CD4-positive, alpha-beta T cell (primary cell): ENCODE measurements around the gene TLE2. TPM values are rescaled to one million over a fixed set of nuclear protein-coding genes. Genes with fewer than 3 reads are reported as not detected.

Experiments used
- ATAC-seq: fragments of 200-7000 bp; cut with Tn5 transposase; one replicate; pipeline ENCODE4 v1.10.0; 2022; ENCODE audit warnings: mild to moderate bottlenecking; ENCODE audit not compliant: poor library complexity
- CTCF ChIA-PET: fragments of 350-600 bp; sonication (Branson Sonifier 250); formaldehyde crosslinking; loops from one replicate; lab custom pipeline; 2021; ENCODE audit warnings: antibody characterized with exemption, inconsistent platforms; lab: Charles Lee
- POLR2A ChIA-PET: fragments of 350-600 bp; sonication (Branson Sonifier 250); formaldehyde crosslinking; loops from one replicate; lab custom pipeline; 2021; ENCODE audit warnings: antibody characterized with exemption, inconsistent platforms; lab: Charles Lee
- DNase-seq, 14 experiments: peaks; one replicate each; pipeline ENCODE4 v3.0.0-alpha.2; 2013 to 2020; ENCODE audit warnings: mixed read lengths in 2 of 14
- H3K27ac ChIP-seq, 2 donors: one replicate each; pipeline versions ENCODE4 v1.5.1 to v1.7.0; 2013; ENCODE audit warnings: low read length in 2 of 2, low read depth in 1 of 2, mild to moderate bottlenecking in 1 of 2
- H3K27me3 ChIP-seq, 2 experiments: 1 replicate in 1 of 2; 2 replicates in 1 of 2; pipeline versions ENCODE4 v1.6.1 to v1.7.0; 2013; ENCODE audit warnings: low read length in 2 of 2, control low read depth in 1 of 2, mild to moderate bottlenecking in 1 of 2, moderate library complexity in 1 of 2; ENCODE audit not compliant: insufficient read depth in 2 of 2, control insufficient read depth in 1 of 2
- H3K36me3 ChIP-seq: one replicate; pipeline ENCODE4 v1.6.1; 2013; ENCODE audit warnings: low read length, control low read depth; ENCODE audit not compliant: insufficient read depth
- H3K4me1 ChIP-seq: one replicate; pipeline ENCODE4 v1.6.1; 2013; ENCODE audit warnings: low read length, control low read depth; ENCODE audit not compliant: insufficient read depth
- H3K4me3 ChIP-seq: one replicate; pipeline ENCODE4 v1.5.1; 2013; ENCODE audit warnings: mild to moderate bottlenecking, low read length, moderate library complexity
- H3K9me3 ChIP-seq, 2 experiments: 1 replicate in 1 of 2; 2 replicates in 1 of 2; pipeline versions ENCODE4 v1.6.1 to v1.7.0; 2013; ENCODE audit warnings: low read length in 2 of 2, mild to moderate bottlenecking in 2 of 2, control low read depth in 1 of 2, moderate library complexity in 1 of 2; ENCODE audit not compliant: control insufficient read depth in 1 of 2, insufficient read depth in 1 of 2
- H3K27ac Mint-ChIP-seq: one replicate; pipeline ENCODE4 v1.8.0; 2020; ENCODE audit warnings: mixed read lengths
- H3K27me3 Mint-ChIP-seq: one replicate; pipeline ENCODE4 v1.8.0; 2021; ENCODE audit warnings: mixed read lengths
- H3K36me3 Mint-ChIP-seq: one replicate; pipeline ENCODE4 v1.8.0; 2021; ENCODE audit warnings: low read depth, mixed read lengths
- H3K4me1 Mint-ChIP-seq: one replicate; pipeline ENCODE4 v1.8.0; 2021; ENCODE audit warnings: low read depth, mixed read lengths
- H3K4me3 Mint-ChIP-seq: one replicate; pipeline ENCODE4 v1.8.0; 2020; ENCODE audit warnings: mild to moderate bottlenecking, mixed read lengths
- H3K9me3 Mint-ChIP-seq: one replicate; pipeline ENCODE4 v1.8.0; 2020; ENCODE audit warnings: mixed read lengths
- intact Hi-C, 2 experiments: fragments of 100-400 bp; cut with DNase I in 1 of 2; cut with micrococcal nuclease in 1 of 2; formaldehyde crosslinking; loops; one replicate each; pipeline versions ENCODE4 v1.15.1 to v1.9.0; 2023 to 2025; cut with DNase I, micrococcal nuclease
- total RNA-seq, 174 experiments: library from RNA in 2 of 174; stranded (reverse) in 2 of 174; gene quantifications; one replicate each; pipeline ENCODE4 v1.2.3 and lab custom pipeline; 2021 to 2026
- TF ChIP-seq, protein P1 (sequence below): fragments of 200-600 bp; IDR thresholded peaks from one replicate; pipeline ENCODE4 v1.8.0; 2022; ENCODE audit warnings: antibody characterized with exemption, mild to moderate bottlenecking

The TLE2 gene
- total RNA-seq, 2 experiments from 2014 or later, result 23.9 to 25.0 TPM

DNA sequence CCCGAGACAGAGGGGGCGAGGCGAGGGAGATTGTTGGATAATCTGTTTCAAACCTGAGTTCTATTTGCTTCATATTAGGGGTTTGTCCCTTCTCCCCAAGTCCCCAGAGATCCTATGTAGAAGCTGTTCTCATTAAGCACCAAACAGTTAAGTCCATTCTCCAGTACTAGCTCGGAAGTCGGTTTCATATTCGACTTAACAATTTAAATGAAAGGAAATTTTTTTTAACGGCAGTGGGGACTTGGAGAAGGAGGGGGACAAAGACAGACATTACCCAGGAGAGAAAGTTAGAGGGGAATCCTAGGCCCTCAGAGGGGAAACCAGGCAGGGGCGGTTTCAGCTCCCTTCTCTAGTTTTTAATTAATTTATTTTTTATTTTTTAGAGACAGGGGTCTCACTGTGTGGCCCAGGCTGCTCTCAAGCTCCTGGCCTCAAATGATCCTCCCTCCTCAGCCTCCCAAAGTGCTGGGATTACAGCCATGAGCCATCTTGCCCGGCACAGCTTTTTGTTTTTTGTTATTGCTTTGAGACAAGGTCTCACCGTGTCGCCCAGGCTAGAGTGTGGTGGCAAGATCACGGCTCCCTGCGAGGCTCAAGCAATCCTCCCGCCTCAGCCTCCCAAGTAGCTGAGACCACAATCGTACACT, 13.7 kb upstream of the TLE2 start:
- intact Hi-C loops, result no loop called here
- ATAC-seq (no peak), DNase-seq (no peak)
- Histone ChIP-seq H3K9me3 (peaks cover 0 to 4% of the 10 kb centered on the region in 2 experiments), H3K27me3 (no peaks in the 10 kb centered on the region), H3K36me3 (no peaks in the 10 kb centered on the region), H3K27ac (no peak overlapping the region), H3K4me1 (peaks cover 26% of the 10 kb centered on the region), H3K4me3 (no peak overlapping the region)
- peak overlapping the region; percentile 43 for H3K27ac Mint-ChIP-seq
- ChIA-PET POLR2A (interaction anchor here (0.7 to 8.9 kb wide), 4 partner anchors 9 to 92 kb away, joined by 4 to 80 read pairs (median 12); partner anchors contain the start of gene TLE5), CTCF (interaction anchor here (0.8 to 1.2 kb wide), 2 partner anchors 18 to 61 kb away, joined by 3 to 5 read pairs; no protein-coding TSS in a partner anchor)
- peaks cover 4% of the 10 kb centered on the region for H3K36me3 Mint-ChIP-seq
- peaks cover 43% of the 10 kb centered on the region for H3K4me1 Mint-ChIP-seq
- H3K4me3 Mint-ChIP-seq, result peak overlapping the region; percentile 62
- H3K9me3 Mint-ChIP-seq, result no peaks in the 10 kb centered on the region
- no peaks in the 10 kb centered on the region for H3K27me3 Mint-ChIP-seq
- TF ChIP-seq, protein P1, sequence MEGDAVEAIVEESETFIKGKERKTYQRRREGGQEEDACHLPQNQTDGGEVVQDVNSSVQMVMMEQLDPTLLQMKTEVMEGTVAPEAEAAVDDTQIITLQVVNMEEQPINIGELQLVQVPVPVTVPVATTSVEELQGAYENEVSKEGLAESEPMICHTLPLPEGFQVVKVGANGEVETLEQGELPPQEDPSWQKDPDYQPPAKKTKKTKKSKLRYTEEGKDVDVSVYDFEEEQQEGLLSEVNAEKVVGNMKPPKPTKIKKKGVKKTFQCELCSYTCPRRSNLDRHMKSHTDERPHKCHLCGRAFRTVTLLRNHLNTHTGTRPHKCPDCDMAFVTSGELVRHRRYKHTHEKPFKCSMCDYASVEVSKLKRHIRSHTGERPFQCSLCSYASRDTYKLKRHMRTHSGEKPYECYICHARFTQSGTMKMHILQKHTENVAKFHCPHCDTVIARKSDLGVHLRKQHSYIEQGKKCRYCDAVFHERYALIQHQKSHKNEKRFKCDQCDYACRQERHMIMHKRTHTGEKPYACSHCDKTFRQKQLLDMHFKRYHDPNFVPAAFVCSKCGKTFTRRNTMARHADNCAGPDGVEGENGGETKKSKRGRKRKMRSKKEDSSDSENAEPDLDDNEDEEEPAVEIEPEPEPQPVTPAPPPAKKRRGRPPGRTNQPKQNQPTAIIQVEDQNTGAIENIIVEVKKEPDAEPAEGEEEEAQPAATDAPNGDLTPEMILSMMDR, result no peak

DNA sequence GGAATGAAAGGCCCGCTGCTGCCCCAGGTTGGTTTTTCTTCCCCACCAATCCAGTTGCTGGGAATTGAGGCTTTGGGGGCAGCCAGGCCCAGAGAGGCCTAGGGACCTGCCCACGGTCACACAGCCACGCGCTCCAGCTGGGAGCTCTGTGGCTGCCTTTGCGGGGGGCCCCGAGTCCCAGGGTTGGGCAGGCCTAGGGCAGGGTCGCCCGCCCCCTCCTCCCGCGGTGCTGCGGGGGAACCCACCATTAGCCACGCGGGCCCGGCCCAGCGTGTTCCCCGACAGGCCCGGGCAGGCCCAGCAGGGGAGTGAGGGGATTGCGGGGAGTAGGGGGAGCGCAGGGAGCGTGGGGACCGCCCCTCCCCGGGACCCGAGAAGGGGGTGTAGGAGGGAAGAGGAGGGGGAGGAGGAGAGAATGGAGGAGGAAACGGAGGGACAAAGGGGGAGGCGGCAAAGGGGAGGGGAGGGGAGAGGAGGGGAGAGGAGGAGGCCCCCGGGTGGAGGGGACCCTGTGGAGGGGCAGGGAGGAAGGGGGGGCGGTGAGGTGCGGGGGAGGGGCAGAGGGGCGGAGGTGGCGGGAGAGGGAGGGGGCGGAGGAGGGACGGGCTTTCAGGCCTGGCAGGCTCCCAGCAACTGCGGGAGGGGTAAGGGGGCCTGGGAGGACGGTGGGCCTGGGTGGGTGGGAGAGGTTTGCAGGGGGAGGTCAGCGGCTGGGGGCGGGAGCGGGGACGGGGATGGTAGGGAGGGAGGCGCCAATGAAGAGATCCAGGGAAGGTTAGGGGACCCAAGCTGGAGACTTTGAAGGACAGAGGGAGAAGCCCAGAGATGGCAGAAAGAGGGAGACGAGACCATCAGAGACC, 12.9 kb upstream of the TLE2 start:
- Mint-ChIP-seq H3K36me3 (no peaks in the 10 kb centered on the region), H3K27me3 (no peaks in the 10 kb centered on the region), H3K4me3 (peak overlapping the region; percentile 62), H3K27ac (peak overlapping the region; percentile 43), H3K4me1 (peaks cover 38% of the 10 kb centered on the region), H3K9me3 (no peaks in the 10 kb centered on the region)
- no peak for DNase-seq
- Histone ChIP-seq H3K27me3 (no peaks in the 10 kb centered on the region), H3K4me1 (peaks cover 20% of the 10 kb centered on the region), H3K27ac (no peak overlapping the region), H3K4me3 (no peak overlapping the region), H3K9me3 (peaks cover 0 to 4% of the 10 kb centered on the region in 2 experiments), H3K36me3 (no peaks in the 10 kb centered on the region)
- CTCF ChIA-PET, result interaction anchor here (0.8 to 1.2 kb wide), 2 partner anchors 19 to 62 kb away, joined by 3 to 5 read pairs; no protein-coding TSS in a partner anchor
- TF ChIP-seq, protein P1, result no peak
- POLR2A ChIA-PET, result interaction anchor here (0.7 to 8.9 kb wide), 4 partner anchors 10 to 18 kb away, joined by 3 to 80 read pairs (median 12); partner anchors contain the start of gene TLE5
- peak; percentile 21 for ATAC-seq
- intact Hi-C loops, result no loop called here

DNA sequence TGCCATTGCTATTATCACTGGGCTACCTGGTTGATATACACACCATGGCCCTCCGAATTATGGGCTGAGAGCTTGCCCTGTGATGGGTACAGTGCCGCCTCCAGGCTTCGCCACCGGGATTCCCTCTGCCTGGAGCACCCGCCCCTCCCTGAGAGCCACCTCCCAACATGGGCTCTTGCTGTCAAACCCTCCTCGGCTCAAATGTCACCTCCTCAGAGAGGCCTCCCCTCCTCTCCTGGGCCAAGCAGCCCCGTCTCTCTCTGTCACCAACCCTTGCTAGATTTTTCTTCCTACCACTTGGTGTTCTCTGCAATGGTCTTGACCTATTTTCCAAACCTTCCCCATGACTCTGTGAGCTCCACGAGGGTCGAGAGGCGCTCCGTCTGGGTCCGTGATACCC, 12.2 kb upstream of the TLE2 start:
- Mint-ChIP-seq H3K27ac (peak overlapping the region; percentile 30), H3K36me3 (no peaks in the 10 kb centered on the region), H3K4me1 (peaks cover 38% of the 10 kb centered on the region), H3K9me3 (no peaks in the 10 kb centered on the region), H3K27me3 (no peaks in the 10 kb centered on the region), H3K4me3 (peak overlapping the region; percentile 38)
- no peak for ATAC-seq
- TF ChIP-seq, protein P1, result no peak
- peaks cover 0 to 4% of the 10 kb centered on the region in 2 experiments for H3K9me3 ChIP-seq
- CTCF ChIA-PET, result no interaction called here
- no peaks in the 10 kb centered on the region for H3K27me3 ChIP-seq
- peaks cover 23% of the 10 kb centered on the region for H3K4me1 ChIP-seq
- H3K36me3 ChIP-seq, result no peaks in the 10 kb centered on the region
- no peak for DNase-seq
- intact Hi-C loops, result no loop called here
- POLR2A ChIA-PET, result interaction anchor here (0.7 to 8.9 kb wide), 2 partner anchors 12 to 19 kb away, joined by 3 to 80 read pairs; partner anchors contain the start of gene TLE5
- no peak overlapping the region for H3K27ac ChIP-seq
- H3K4me3 ChIP-seq, result no peak overlapping the region
